Suprapubic skin (tissue), 4 donors: ENCODE data around the gene SYNE3. TPM values are rescaled to one million over a fixed set of nuclear protein-coding genes. Genes with fewer than 3 reads are reported as not detected.
A peak's percentile ranks its signal among the peaks of the same experiment; 100 is the strongest.
"Not testable (repeated sequence)": the region's sequence is repeated elsewhere in the genome, so short reads cannot be mapped to it uniquely, and the experiment has no call there.

Experiments used
- DNase-seq, 2 donors: peaks; one replicate each; pipeline ENCODE4 v3.0.0-alpha.2; 2019; ENCODE audit warnings: low spot score in 2 of 2
- H3K27ac ChIP-seq: fragments of 200-600 bp; sonication (generic); one replicate; pipeline ENCODE4 v1.5.1; 2019
- H3K27me3 ChIP-seq: fragments of 200-600 bp; sonication (generic); one replicate; pipeline ENCODE4 v1.5.1; 2019
- H3K36me3 ChIP-seq: fragments of 200-600 bp; sonication (generic); one replicate; pipeline ENCODE4 v1.5.1; 2019
- H3K4me1 ChIP-seq: fragments of 200-600 bp; sonication (generic); one replicate; pipeline ENCODE4 v1.5.1; 2019
- H3K4me3 ChIP-seq: fragments of 200-600 bp; sonication (generic); one replicate; pipeline ENCODE4 v1.5.1; 2019; ENCODE audit warnings: mild to moderate bottlenecking
- H3K9me3 ChIP-seq: fragments of 200-600 bp; sonication (generic); one replicate; pipeline ENCODE4 v1.5.1; 2019
- EP300 ChIP-seq: sonication (generic); formaldehyde crosslinking; IDR thresholded peaks from one replicate; pipeline ENCODE4 v1.6.1; 2017; ENCODE audit warnings: antibody characterized with exemption
- POLR2A ChIP-seq, 2 donors: fragments of 450-650 bp; IDR thresholded peaks; one replicate each; pipeline ENCODE4 v1.6.1; 2017; ENCODE audit warnings: antibody characterized with exemption in 2 of 2, mild to moderate bottlenecking in 2 of 2, moderate library complexity in 2 of 2
- POLR2AphosphoS5 ChIP-seq, 3 donors: sonication (generic); formaldehyde crosslinking; IDR thresholded peaks; one replicate each; pipeline ENCODE4 v1.6.1; 2017; ENCODE audit warnings: antibody characterized with exemption in 3 of 3
- WGBS: methylation state at CpG from one replicate; pipeline ENCODE4 v1.1.5; 2018; 5-methylcytosine and 5-hydroxymethylcytosine counted together
- total RNA-seq, 4 donors: library from RNA; depleted of rRNA; stranded (reverse); fragments of >200 nt; gene quantifications; one replicate each; pipeline ENCODE4 v1.1.0, GENCODE V29; 2016
- TF ChIP-seq, protein P1 (sequence below), 2 donors: fragments of 200-600 bp in 1 of 2; fragments of 450-650 bp in 1 of 2; sonication (generic) in 1 of 2; IDR thresholded peaks; one replicate each; pipeline ENCODE4 v1.5.1; 2016 to 2019; ENCODE audit warnings: antibody characterized with exemption in 2 of 2, mild to moderate bottlenecking in 1 of 2, moderate library complexity in 1 of 2

SYNE3 gene
- total RNA-seq, 4 donors from 2014 or later = 9.1 to 21.4 (median 12.8) TPM

GRCh38 chr14:95515080-95515489 is 1.4 kb downstream of the SYNE3 start:
- DNase-seq = peak; percentile 78 to 82
- Histone ChIP-seq H3K27me3 (no peaks in the 10 kb centered on the region), H3K36me3 (no peaks in the 10 kb centered on the region), H3K9me3 (no peaks in the 10 kb centered on the region), H3K4me3 (peak overlapping the region; percentile 82), H3K4me1 (peaks cover 85% of the 10 kb centered on the region), H3K27ac (peak overlapping the region; percentile 96)
- TF ChIP-seq POLR2A (IDR thresholded peaks at IDR 0.05) (peak in 1 of 2 donors; percentile 19), POLR2AphosphoS5 (IDR thresholded peaks at IDR 0.05) (no peak), EP300 (no peak)
- TF ChIP-seq, protein P1, sequence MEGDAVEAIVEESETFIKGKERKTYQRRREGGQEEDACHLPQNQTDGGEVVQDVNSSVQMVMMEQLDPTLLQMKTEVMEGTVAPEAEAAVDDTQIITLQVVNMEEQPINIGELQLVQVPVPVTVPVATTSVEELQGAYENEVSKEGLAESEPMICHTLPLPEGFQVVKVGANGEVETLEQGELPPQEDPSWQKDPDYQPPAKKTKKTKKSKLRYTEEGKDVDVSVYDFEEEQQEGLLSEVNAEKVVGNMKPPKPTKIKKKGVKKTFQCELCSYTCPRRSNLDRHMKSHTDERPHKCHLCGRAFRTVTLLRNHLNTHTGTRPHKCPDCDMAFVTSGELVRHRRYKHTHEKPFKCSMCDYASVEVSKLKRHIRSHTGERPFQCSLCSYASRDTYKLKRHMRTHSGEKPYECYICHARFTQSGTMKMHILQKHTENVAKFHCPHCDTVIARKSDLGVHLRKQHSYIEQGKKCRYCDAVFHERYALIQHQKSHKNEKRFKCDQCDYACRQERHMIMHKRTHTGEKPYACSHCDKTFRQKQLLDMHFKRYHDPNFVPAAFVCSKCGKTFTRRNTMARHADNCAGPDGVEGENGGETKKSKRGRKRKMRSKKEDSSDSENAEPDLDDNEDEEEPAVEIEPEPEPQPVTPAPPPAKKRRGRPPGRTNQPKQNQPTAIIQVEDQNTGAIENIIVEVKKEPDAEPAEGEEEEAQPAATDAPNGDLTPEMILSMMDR (IDR thresholded peaks at IDR 0.05) = no peak
- 9% methylated on average over 8 of the region's 9 CpGs for WGBS

DNA sequence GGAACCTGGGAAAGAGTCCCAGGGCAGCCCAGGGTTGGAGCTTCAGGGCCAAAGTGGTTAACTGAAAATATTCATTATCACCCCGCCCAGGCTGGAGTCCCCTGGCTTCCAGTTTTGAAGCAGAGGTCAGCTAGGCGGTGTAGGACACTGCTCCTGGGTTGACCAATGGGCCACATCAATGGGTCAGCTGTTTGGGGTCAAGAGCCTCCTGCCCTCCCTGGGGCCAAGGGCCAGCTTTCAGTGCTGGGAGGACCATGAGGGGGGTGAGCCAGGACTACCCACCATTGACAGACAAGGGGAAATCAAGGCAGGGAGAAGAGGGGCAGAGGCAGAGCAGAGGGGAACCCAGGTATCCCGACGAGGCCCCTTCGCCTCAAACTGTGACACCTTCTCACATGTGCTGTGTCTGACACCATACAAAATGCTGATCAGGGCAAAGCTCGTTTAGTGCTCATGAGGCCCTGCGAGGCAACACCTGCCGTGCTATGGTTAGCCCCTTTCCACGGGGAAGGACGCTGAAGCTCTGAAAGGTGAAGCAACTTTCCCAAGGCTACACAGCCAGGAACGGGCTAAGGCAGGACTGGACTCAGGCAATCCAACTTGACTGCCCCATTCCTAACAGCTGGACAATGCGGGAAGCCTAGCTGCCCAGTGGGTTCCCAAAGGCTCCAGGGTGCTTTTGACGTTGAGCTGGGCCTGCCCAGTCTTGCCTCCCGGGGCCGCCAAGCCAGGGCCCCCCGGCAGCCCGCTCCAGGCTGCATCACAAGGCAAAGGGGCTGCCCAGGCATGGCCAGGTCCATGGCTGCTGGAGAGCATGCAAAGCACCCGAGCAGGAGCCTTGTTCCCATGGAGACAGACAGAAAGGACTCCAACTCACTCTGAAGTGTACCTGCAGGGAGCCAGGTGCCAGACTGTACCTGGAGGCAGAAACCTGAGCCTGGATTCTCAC is 2.0 kb downstream of the SYNE3 start:
- Histone ChIP-seq H3K9me3 (no peaks in the 10 kb centered on the region), H3K4me1 (peaks cover 84% of the 10 kb centered on the region), H3K36me3 (no peaks in the 10 kb centered on the region), H3K27ac (peak overlapping the region; percentile 96), H3K27me3 (no peaks in the 10 kb centered on the region), H3K4me3 (peak overlapping the region; percentile 82)
- 69% methylated on average over 12 of the region's 18 CpGs for WGBS
- TF ChIP-seq EP300 (no peak), POLR2A (IDR thresholded peaks at IDR 0.05) (no peak), POLR2AphosphoS5 (IDR thresholded peaks at IDR 0.05) (no peak)
- TF ChIP-seq, protein P1 (IDR thresholded peaks at IDR 0.05) = no peak
- DNase-seq = peak; percentile 63 to 76

DNA sequence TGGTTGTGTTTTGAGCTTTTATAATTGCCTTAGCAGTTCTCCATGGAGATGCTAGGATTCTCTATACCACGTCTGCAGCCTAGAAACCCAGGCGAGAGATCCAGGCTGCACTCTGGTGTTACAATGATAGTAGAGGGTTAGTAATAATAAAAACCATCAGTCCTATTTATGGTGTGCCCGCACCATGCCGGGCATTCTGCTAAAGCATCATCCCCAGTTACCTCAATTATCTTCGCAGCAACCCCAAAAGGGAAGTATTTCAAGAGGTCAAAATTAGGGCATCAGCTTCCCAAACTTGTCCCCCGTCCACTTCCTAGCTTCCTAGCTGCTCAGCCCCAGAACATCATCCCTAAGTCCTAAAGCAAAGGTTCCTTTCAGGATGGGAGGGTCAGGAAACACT is 3.2 kb downstream of the SYNE3 start:
- TF ChIP-seq EP300 = no peak
- TF ChIP-seq, protein P1 (IDR thresholded peaks at IDR 0.05) = no peak
- TF ChIP-seq POLR2AphosphoS5 (IDR thresholded peaks at IDR 0.05) = no peak
- TF ChIP-seq POLR2A (IDR thresholded peaks at IDR 0.05) = no peak
- WGBS = 57% methylated on average over 6 of the region's 6 CpGs
- H3K36me3 ChIP-seq = no peaks in the 10 kb centered on the region
- no peaks in the 10 kb centered on the region for H3K9me3 ChIP-seq
- H3K27me3 ChIP-seq = no peaks in the 10 kb centered on the region
- no peak overlapping the region for H3K27ac ChIP-seq
- H3K4me1 ChIP-seq = peaks cover 84% of the 10 kb centered on the region
- peak; percentile 34 to 41 for DNase-seq
- H3K4me3 ChIP-seq = no peak overlapping the region

- DNase-seq = peak; percentile 39 to 61
- WGBS = 74% methylated on average over 5 of the region's 5 CpGs
- Histone ChIP-seq H3K9me3 (no peaks in the 10 kb centered on the region), H3K27me3 (no peaks in the 10 kb centered on the region), H3K27ac (peak overlapping the region; percentile 1), H3K4me3 (no peak overlapping the region), H3K4me1 (peaks cover 84% of the 10 kb centered on the region), H3K36me3 (no peaks in the 10 kb centered on the region)
- no peak for TF ChIP-seq POLR2AphosphoS5 (IDR thresholded peaks at IDR 0.05)
- TF ChIP-seq, protein P1 (IDR thresholded peaks at IDR 0.05) = no peak
- no peak for TF ChIP-seq POLR2A (IDR thresholded peaks at IDR 0.05)
- TF ChIP-seq EP300 = no peak
These were observed 4.8 kb downstream of the SYNE3 start for GRCh38 chr14:95511687-95512086.

DNA sequence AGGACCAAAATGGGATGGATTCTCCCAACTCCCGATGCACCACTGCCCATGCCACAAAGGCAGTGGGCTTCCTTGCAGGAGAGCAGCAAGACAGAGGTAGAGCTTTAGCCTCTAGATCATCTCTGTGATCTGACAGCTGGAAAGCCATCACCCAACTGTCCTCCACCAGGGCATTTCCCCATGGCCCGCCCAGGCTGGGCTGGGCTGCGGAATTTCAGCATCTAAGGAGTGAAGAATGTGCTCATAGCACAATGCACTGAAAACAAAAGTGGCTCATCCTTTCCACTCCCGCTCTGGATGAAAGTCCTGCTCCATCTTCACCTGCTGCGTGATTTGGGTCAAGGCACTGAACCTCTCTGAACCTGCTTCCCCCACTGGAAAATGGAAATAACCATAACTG is 5.6 kb downstream of the SYNE3 start:
- Histone ChIP-seq H3K4me1 (peaks cover 85% of the 10 kb centered on the region), H3K36me3 (no peaks in the 10 kb centered on the region), H3K27me3 (no peaks in the 10 kb centered on the region), H3K9me3 (no peaks in the 10 kb centered on the region), H3K27ac (peak overlapping the region; percentile 1), H3K4me3 (no peak overlapping the region)
- peak; percentile 66 to 67 for DNase-seq
- 83% methylated on average over 5 of the region's 5 CpGs for WGBS
- TF ChIP-seq POLR2A (IDR thresholded peaks at IDR 0.05) (no peak), POLR2AphosphoS5 (IDR thresholded peaks at IDR 0.05) (no peak), EP300 (no peak)
- TF ChIP-seq, protein P1 (IDR thresholded peaks at IDR 0.05) = no peak

DNA sequence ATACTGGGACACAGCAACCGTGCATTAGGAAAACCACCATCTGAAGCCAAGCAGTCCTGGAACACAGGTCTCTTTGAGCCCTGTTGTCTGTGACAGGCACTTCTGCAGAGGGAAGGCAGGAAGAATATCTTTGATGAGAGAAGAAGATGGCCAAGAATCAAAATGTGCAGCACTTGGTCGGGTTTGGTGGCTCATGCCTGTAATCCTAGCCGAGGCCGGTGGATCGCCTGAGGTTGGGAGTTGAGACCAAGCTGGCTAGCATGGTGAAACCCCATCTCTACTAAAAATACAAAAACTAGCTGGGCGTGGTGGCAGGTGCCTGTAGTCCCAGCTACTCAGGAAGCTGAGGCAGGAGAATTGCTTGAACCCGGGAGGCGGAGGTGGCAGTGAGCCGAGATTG is 6.1 kb downstream of the SYNE3 start:
- not testable (repeated sequence) for H3K4me3 ChIP-seq, H3K27me3 ChIP-seq, H3K27ac ChIP-seq, H3K9me3 ChIP-seq, H3K36me3 ChIP-seq
- WGBS = 83% methylated on average over 9 of the region's 9 CpGs
- peak; percentile 44 to 72 for DNase-seq
- H3K4me1 ChIP-seq = peaks cover 85% of the 10 kb centered on the region
